Common myeloid progenitor, CD34-positive (primary cell): ENCODE results near the gene CNOT4.
"Not testable (repeated sequence)": the region's sequence is repeated elsewhere in the genome, so short reads cannot be mapped to it uniquely, and the experiment has no call there.

Source experiments
- CTCF ChIA-PET: fragments of 350-600 bp; sonication (Branson Sonifier 250); formaldehyde crosslinking; loops from one replicate; lab custom pipeline; 2021; ENCODE audit warnings: antibody characterized with exemption; lab: Charles Lee
- POLR2A ChIA-PET: fragments of 350-600 bp; sonication (Branson Sonifier 250); formaldehyde crosslinking; loops from one replicate; lab custom pipeline; 2021; ENCODE audit warnings: antibody characterized with exemption; lab: Charles Lee
- DNase-seq, 3 donors: peaks; one replicate each; pipeline versions ENCODE4 v3.0.0 to v3.0.0-alpha.2; 2013
- H3K27ac ChIP-seq, 2 experiments: 1 replicate in 1 of 2; 2 replicates in 1 of 2; pipeline ENCODE4 v1.7.0; 2013; ENCODE audit warnings: inconsistent platforms in 2 of 2, low read length in 2 of 2, mild to moderate bottlenecking in 2 of 2, low read depth in 1 of 2, moderate library complexity in 1 of 2; ENCODE audit not compliant: severe bottlenecking in 2 of 2, insufficient read depth in 1 of 2, poor library complexity in 1 of 2
- H3K27me3 ChIP-seq, 5 experiments: replicated peaks in 2 of 5; 1 replicate in 3 of 5; 2 replicates in 2 of 5; pipeline versions ENCODE4 v1.6.1 to v1.7.0; 2013; ENCODE audit warnings: low read length in 4 of 5, mild to moderate bottlenecking in 2 of 5, moderate library complexity in 2 of 5, inconsistent platforms in 1 of 5; ENCODE audit not compliant: insufficient read depth in 5 of 5, control insufficient read depth in 4 of 5
- H3K36me3 ChIP-seq, 4 experiments: 1 replicate in 2 of 4; 2 replicates in 2 of 4; pipeline versions ENCODE4 v1.6.1 to v1.7.0; 2013; ENCODE audit warnings: low read length in 3 of 4, control low read depth in 1 of 4, mild to moderate bottlenecking in 1 of 4; ENCODE audit not compliant: control insufficient read depth in 4 of 4, insufficient read depth in 4 of 4
- H3K4me1 ChIP-seq, 4 experiments: 1 replicate in 3 of 4; 2 replicates in 1 of 4; pipeline versions ENCODE4 v1.6.1 to v1.7.1; 2013; ENCODE audit warnings: low read length in 3 of 4, mild to moderate bottlenecking in 3 of 4, control low read depth in 1 of 4, inconsistent platforms in 1 of 4, moderate library complexity in 1 of 4; ENCODE audit not compliant: control insufficient read depth in 4 of 4, insufficient read depth in 4 of 4; ENCODE audit errors: control extremely low read depth in 1 of 4
- H3K4me3 ChIP-seq, 7 experiments: 1 replicate in 4 of 7; 2 replicates in 3 of 7; pipeline versions ENCODE4 v1.5.1 to v1.7.0; 2013; ENCODE audit warnings: mild to moderate bottlenecking in 7 of 7, low read length in 6 of 7, moderate library complexity in 6 of 7, inconsistent platforms in 2 of 7, low read depth in 2 of 7, control low read depth in 1 of 7; ENCODE audit not compliant: insufficient read depth in 4 of 7, control insufficient read depth in 1 of 7; ENCODE audit errors: extremely low read depth in 1 of 7
- H3K9me3 ChIP-seq, 5 experiments: 1 replicate in 4 of 5; 2 replicates in 1 of 5; pipeline versions ENCODE4 v1.6.1 to v1.7.1; 2013; ENCODE audit warnings: low read length in 4 of 5, mild to moderate bottlenecking in 2 of 5, inconsistent platforms in 1 of 5, low read depth in 1 of 5, moderate library complexity in 1 of 5; ENCODE audit not compliant: control insufficient read depth in 4 of 5, insufficient read depth in 2 of 5; ENCODE audit errors: control extremely low read depth in 1 of 5
- WGBS: methylation state at CpG from one replicate; pipeline ENCODE4 v1.1.5; 2013; ENCODE audit not compliant: insufficient coverage; 5-methylcytosine and 5-hydroxymethylcytosine counted together

CNOT4 gene

GRCh38 chr7:135447748-135448147 lies 62.2 kb downstream of the CNOT4 start:
- H3K4me3 ChIP-seq, result no peak overlapping the region
- DNase-seq, result no peak
- ChIA-PET CTCF (interaction anchor here (0.8 to 1.4 kb wide), 2 partner anchors 20 to 259 kb away, joined by 3 read pairs; no protein-coding TSS in a partner anchor), POLR2A (interaction anchor here (0.6 kb wide), 1 partner anchor 93 kb away, joined by 4 read pairs; no protein-coding TSS in a partner anchor)
- no peaks in the 10 kb centered on the region for H3K27me3 ChIP-seq
- H3K9me3 ChIP-seq, result no peaks in the 10 kb centered on the region
- H3K27ac ChIP-seq, result no peak overlapping the region
- H3K4me1 ChIP-seq, result no peaks in the 10 kb centered on the region
- peaks cover 0 to 10% (median 2%) of the 10 kb centered on the region in 4 experiments for H3K36me3 ChIP-seq
- 93% methylated on average over 3 of the region's 3 CpGs for WGBS

GRCh38 chr7:135445690-135446089 lies 64.2 kb downstream of the CNOT4 start:
- Histone ChIP-seq H3K36me3 (peaks cover 0 to 10% (median 2%) of the 10 kb centered on the region in 4 experiments), H3K27ac (peak overlapping the region in 1 of 2 experiments; percentile 34), H3K4me3 (no peak overlapping the region), H3K4me1 (no peaks in the 10 kb centered on the region), H3K9me3 (no peaks in the 10 kb centered on the region), H3K27me3 (no peaks in the 10 kb centered on the region)
- no peak for DNase-seq
- POLR2A ChIA-PET, result no interaction called here
- CTCF ChIA-PET, result no interaction called here

GRCh38 chr7:135445266-135445665 lies 64.6 kb downstream of the CNOT4 start:
- DNase-seq, H3K9me3 ChIP-seq, CTCF ChIA-PET, H3K27ac ChIP-seq, POLR2A ChIA-PET, H3K4me1 ChIP-seq, H3K4me3 ChIP-seq, H3K27me3 ChIP-seq: not testable (repeated sequence)
- peaks cover 0 to 10% (median 2%) of the 10 kb centered on the region in 4 experiments for H3K36me3 ChIP-seq
- no CpG with 5 or more reads among the region's 2 CpGs for WGBS

- no peaks in the 10 kb centered on the region for H3K4me1 ChIP-seq
- no peaks in the 10 kb centered on the region for H3K27me3 ChIP-seq
- H3K4me3 ChIP-seq, result no peak overlapping the region
- H3K27ac ChIP-seq, result no peak overlapping the region
- no peaks in the 10 kb centered on the region for H3K9me3 ChIP-seq
- CTCF ChIA-PET, result interaction anchor here (0.9 kb wide), 1 partner anchor 89 kb away, joined by 3 read pairs; no protein-coding TSS in a partner anchor
- POLR2A ChIA-PET, result no interaction called here
- H3K36me3 ChIP-seq, result peaks cover 5 to 21% (median 8%) of the 10 kb centered on the region in 4 experiments
- no peak for DNase-seq
Observed at GRCh38 chr7:135441791-135442190, 68.1 kb downstream of the CNOT4 start.

- ChIA-PET CTCF (interaction anchor here (1.0 kb wide), 1 partner anchor 81 kb away, joined by 3 read pairs; no protein-coding TSS in a partner anchor), POLR2A (no interaction called here)
- H3K27me3 ChIP-seq, result no peaks in the 10 kb centered on the region
- H3K36me3 ChIP-seq, result peaks cover 11 to 42% (median 23%) of the 10 kb centered on the region in 4 experiments
- WGBS, result 89% methylated on average over 2 of the region's 4 CpGs
- peaks cover 0 to 3% (median 3%) of the 10 kb centered on the region in 4 experiments for H3K4me1 ChIP-seq
- H3K27ac ChIP-seq, result no peak overlapping the region
- no peak for DNase-seq
- peaks cover 2 to 18% (median 4%) of the 10 kb centered on the region in 5 experiments for H3K9me3 ChIP-seq
- no peak overlapping the region for H3K4me3 ChIP-seq
Observed at GRCh38 chr7:135434047-135434446, 75.9 kb downstream of the CNOT4 start.

- WGBS, result no CpG with 5 or more reads among the region's 1 CpG
- Histone ChIP-seq H3K27me3 (no peaks in the 10 kb centered on the region), H3K4me1 (peaks cover 0 to 8% (median 3%) of the 10 kb centered on the region in 4 experiments), H3K27ac (no peak overlapping the region), H3K36me3 (peaks cover 4 to 23% (median 15%) of the 10 kb centered on the region in 4 experiments), H3K4me3 (no peak overlapping the region), H3K9me3 (peaks cover 0 to 16% (median 4%) of the 10 kb centered on the region in 5 experiments)
- ChIA-PET POLR2A (no interaction called here), CTCF (no interaction called here)
- peak in 1 of 3 donors; percentile 8 for DNase-seq
Observed at GRCh38 chr7:135430626-135431025, 79.3 kb downstream of the CNOT4 start.

GRCh38 chr7:135428879-135429278 lies 81.0 kb downstream of the CNOT4 start:
- Histone ChIP-seq H3K27me3 (no peaks in the 10 kb centered on the region), H3K4me3 (no peak overlapping the region), H3K9me3 (no peaks in the 10 kb centered on the region), H3K27ac (peak overlapping the region in 1 of 2 experiments; percentile 26), H3K4me1 (peaks cover 0 to 8% (median 4%) of the 10 kb centered on the region in 4 experiments), H3K36me3 (peaks cover under 1 to 10% (median 5%) of the 10 kb centered on the region in 4 experiments)
- ChIA-PET CTCF (interaction anchor here (1.6 kb wide), 1 partner anchor 14 kb away, joined by 3 read pairs; no protein-coding TSS in a partner anchor), POLR2A (no interaction called here)
- no CpG with 5 or more reads among the region's 1 CpG for WGBS
- DNase-seq, result peak in 1 of 3 donors; percentile 12
